OCI-LY7 (cell line): ENCODE data around the gene ADAM12.

ENCODE experiments used
- CTCF ChIP-seq: fragments of 200-600 bp; sonication (generic); conservative IDR thresholded peaks from 2 replicates; pipeline ENCODE4 v1.5.1; 2014; ENCODE audit warnings: mild to moderate bottlenecking, antibody characterized with exemption, low read length, moderate library complexity, mixed read lengths
- EZH2phosphoT487 ChIP-seq: fragments of 200-600 bp; sonication (generic); IDR thresholded peaks from 2 replicates; pipeline ENCODE4 v1.6.1; 2018; ENCODE audit warnings: low read depth, borderline replicate concordance, mild to moderate bottlenecking, mixed run types, antibody characterized with exemption, low read length, moderate library complexity, mixed read lengths

GRCh38 chr10:126434235-126434634 lies 46.0 kb upstream of the ADAM12 start:
- TF ChIP-seq CTCF (no peak), EZH2phosphoT487 (no peak)
